Caco-2 (cell line): ENCODE data around the gene RALGAPB. TPM values are rescaled to one million over a fixed set of nuclear protein-coding genes. Genes with fewer than 3 reads are reported as not detected.

ENCODE experiments used
- BruUV-seq: library from RNA; stranded (reverse); fragments of 400-500 nt; replicated peaks from 2 replicates; lab custom pipeline; 2021; lab: Mats Ljungman, UMichigan
- CTCF ChIA-PET: fragments of 300-600 bp; sonication (Branson Sonifier 250); formaldehyde crosslinking; loops from one replicate; lab custom pipeline; 2022; ENCODE audit warnings: antibody characterized with exemption; lab: Charles Lee
- POLR2A ChIA-PET: fragments of 300-600 bp; sonication (Branson Sonifier 250); formaldehyde crosslinking; loops from one replicate; lab custom pipeline; 2022; ENCODE audit warnings: antibody characterized with exemption; lab: Charles Lee
- DNase-seq, 2 experiments: peaks; one replicate each; pipeline versions ENCODE4 v3.0.0 to v3.0.0-alpha.2; 2020 to 2022
- H3K27me3 ChIP-seq: replicated peaks from 2 replicates; pipeline ENCODE4 v1.6.0; 2011; ENCODE audit warnings: low read length; ENCODE audit not compliant: control insufficient read depth, insufficient read depth
- H3K36me3 ChIP-seq: 2 replicates; pipeline ENCODE4 v1.5.1; 2011; ENCODE audit warnings: low read length; ENCODE audit not compliant: control insufficient read depth, insufficient read depth
- H3K4me1 ChIP-seq: fragments of 250-450 bp; sonication (Bioruptor Pico); 2 replicates; pipeline ENCODE4 v1.5.1; 2020; ENCODE audit warnings: mild to moderate bottlenecking
- H3K4me3 ChIP-seq: 2 replicates; pipeline ENCODE4 v1.5.1; 2011; ENCODE audit warnings: low read depth, mild to moderate bottlenecking, control low read depth, low read length
- H3K9me3 ChIP-seq: fragments of 250-450 bp; sonication (Bioruptor Pico); 2 replicates; pipeline ENCODE4 v1.5.1; 2020; ENCODE audit warnings: mild to moderate bottlenecking, moderate library complexity
- H3K27ac Mint-ChIP-seq: one replicate; pipeline ENCODE4 v1.8.0; 2022; ENCODE audit warnings: mixed read lengths; ENCODE audit not compliant: unreplicated experiment
- H3K27me3 Mint-ChIP-seq: one replicate; pipeline ENCODE4 v1.8.0; 2022; ENCODE audit warnings: mixed read lengths; ENCODE audit not compliant: insufficient read depth, unreplicated experiment
- H3K36me3 Mint-ChIP-seq: one replicate; pipeline ENCODE4 v1.8.0; 2022; ENCODE audit warnings: mild to moderate bottlenecking, mixed read lengths; ENCODE audit not compliant: insufficient read depth, unreplicated experiment
- H3K4me1 Mint-ChIP-seq: one replicate; pipeline ENCODE4 v1.8.0; 2022; ENCODE audit warnings: low read depth, mixed read lengths; ENCODE audit not compliant: unreplicated experiment
- H3K4me3 Mint-ChIP-seq: one replicate; pipeline ENCODE4 v1.8.0; 2022; ENCODE audit warnings: mild to moderate bottlenecking, moderate library complexity, mixed read lengths; ENCODE audit not compliant: unreplicated experiment
- H3K9me3 Mint-ChIP-seq: one replicate; pipeline ENCODE4 v1.8.0; 2022; ENCODE audit warnings: mixed read lengths; ENCODE audit not compliant: unreplicated experiment
- CTCF ChIP-seq, 2 experiments: fragments of 200-600 bp in 1 of 2; IDR thresholded peaks; 1 replicate in 1 of 2; 2 replicates in 1 of 2; pipeline versions ENCODE4 v1.5.1 to v1.8.0; 2011 to 2022; ENCODE audit warnings: antibody characterized with exemption in 1 of 2, control low read depth in 1 of 2, inconsistent platforms in 1 of 2, low read depth in 1 of 2, low read length in 1 of 2, mild to moderate bottlenecking in 1 of 2, moderate library complexity in 1 of 2; ENCODE audit not compliant: insufficient read depth in 1 of 2, severe bottlenecking in 1 of 2, unreplicated experiment in 1 of 2
- intact Hi-C: fragments of 100-400 bp; cut with micrococcal nuclease; formaldehyde crosslinking; loops from one replicate; pipeline ENCODE4 v1.10.0; 2022; ENCODE audit not compliant: unreplicated experiment
- total RNA-seq: library from RNA; stranded (reverse); gene quantifications from 2 replicates; pipeline ENCODE4 v1.2.3, GENCODE V29; 2022

Gene RALGAPB
- total RNA-seq, 1 experiment from 2014 or later, result 69.1 TPM

- peaks cover 14% of the 10 kb centered on the region for H3K4me1 ChIP-seq
- intact Hi-C loops, result loop anchor here (1.0 kb wide), 2 partner anchors 11 to 26 kb away; partner anchors contain the start of genes RALGAPB and SNHG17
- H3K4me3 ChIP-seq, result peak overlapping the region; percentile 70
- peak; percentile 96 to 100 for DNase-seq
- no peaks in the 10 kb centered on the region; the same call in 1 of the 2 replicates for H3K36me3 ChIP-seq
- Mint-ChIP-seq H3K27ac (peak overlapping the region; percentile 63), H3K27me3 (peaks cover 6% of the 10 kb centered on the region), H3K4me1 (peaks cover 19% of the 10 kb centered on the region), H3K36me3 (peaks cover 27% of the 10 kb centered on the region), H3K4me3 (peak overlapping the region; percentile 81), H3K9me3 (no peaks in the 10 kb centered on the region)
- H3K27me3 ChIP-seq, result no peaks in the 10 kb centered on the region
- POLR2A ChIA-PET, result interaction anchor here (0.5 to 3.6 kb wide), 7 partner anchors 9 to 1238 kb away, joined by 3 to 101 read pairs (median 3); partner anchors contain the start of genes RALGAPB and SNHG17
- no peaks in the 10 kb centered on the region for H3K9me3 ChIP-seq
- CTCF ChIA-PET, result interaction anchor here (0.5 to 3.8 kb wide), 17 partner anchors 9 to 356 kb away, joined by 3 to 91 read pairs (median 4); partner anchors contain the start of genes RALGAPB and SNHG17
- peak; percentile 99 to 100 for TF ChIP-seq CTCF (IDR thresholded peaks at IDR 0.05; ENCODE audit: insufficient read depth in 1 of 2, low read depth in 1 of 2, low read length in 1 of 2, severe bottlenecking in 1 of 2, unreplicated experiment in 1 of 2)
- TSS peak; percentile 52 for BruUV-seq
Observed at GRCh38 chr20:38446441-38447209, 26.0 kb upstream of the RALGAPB start.

GRCh38 chr20:38447251-38447661 is 25.4 kb upstream of the RALGAPB start:
- peaks cover 19% of the 10 kb centered on the region for H3K4me1 Mint-ChIP-seq
- peak overlapping the region; percentile 81 for H3K4me3 Mint-ChIP-seq
- H3K9me3 ChIP-seq, result no peaks in the 10 kb centered on the region
- H3K36me3 ChIP-seq, result no peaks in the 10 kb centered on the region; the same call in 1 of the 2 replicates
- H3K36me3 Mint-ChIP-seq, result peaks cover 27% of the 10 kb centered on the region
- TF ChIP-seq CTCF (IDR thresholded peaks at IDR 0.05; ENCODE audit: insufficient read depth in 1 of 2, low read depth in 1 of 2, low read length in 1 of 2, severe bottlenecking in 1 of 2, unreplicated experiment in 1 of 2), result no peak
- H3K27me3 ChIP-seq, result no peaks in the 10 kb centered on the region
- peaks cover 14% of the 10 kb centered on the region for H3K4me1 ChIP-seq
- intact Hi-C loops, result no loop called here
- H3K9me3 Mint-ChIP-seq, result no peaks in the 10 kb centered on the region
- peak overlapping the region; percentile 70 for H3K4me3 ChIP-seq
- DNase-seq, result no peak
- CTCF ChIA-PET, result interaction anchor here (1.5 to 3.8 kb wide), 3 partner anchors 10 to 26 kb away, joined by 4 to 91 read pairs (median 73); partner anchors contain the start of genes RALGAPB and SNHG17
- POLR2A ChIA-PET, result interaction anchor here (0.7 to 3.6 kb wide), 3 partner anchors 13 to 26 kb away, joined by 3 to 101 read pairs (median 56); partner anchors contain the start of genes RALGAPB and SNHG17
- BruUV-seq, result no TSS peak
- peak overlapping the region; percentile 63 for H3K27ac Mint-ChIP-seq
- peaks cover 3% of the 10 kb centered on the region for H3K27me3 Mint-ChIP-seq
